B cell (primary cell): Measurements from ENCODE around the gene TWF2. TPM values are rescaled to one million over a fixed set of nuclear protein-coding genes. Genes with fewer than 3 reads are reported as not detected.

ENCODE experiments used
- ATAC-seq: fragments of 200-7000 bp; cut with Tn5 transposase; one replicate; pipeline ENCODE4 v1.10.0; 2021; ENCODE audit warnings: low read depth, mild to moderate bottlenecking, moderate number of reproducible peaks, moderate library complexity
- CTCF ChIA-PET: fragments of 350-600 bp; sonication (Branson Sonifier 250); formaldehyde crosslinking; loops from one replicate; lab custom pipeline; 2021; ENCODE audit warnings: antibody characterized with exemption, inconsistent platforms; lab: Charles Lee
- POLR2A ChIA-PET: fragments of 350-600 bp; sonication (Branson Sonifier 250); formaldehyde crosslinking; loops from one replicate; lab custom pipeline; 2021; ENCODE audit warnings: antibody characterized with exemption; lab: Charles Lee
- DNase-seq: peaks from one replicate; pipeline ENCODE4 v3.0.0; 2013
- H2AFZ ChIP-seq: 2 replicates; pipeline ENCODE4 v1.6.1; 2012; ENCODE audit warnings: mild to moderate bottlenecking, low read depth, low read length; ENCODE audit not compliant: insufficient read depth, poor library complexity, severe bottlenecking
- H3K27ac ChIP-seq, 2 donors: 1 replicate in 1 of 2; 2 replicates in 1 of 2; pipeline ENCODE4 v1.5.1; 2012 to 2013; ENCODE audit warnings: low read length in 2 of 2, mild to moderate bottlenecking in 2 of 2, moderate library complexity in 1 of 2
- H3K27me3 ChIP-seq, 4 experiments: fragments of 200-600 bp in 1 of 4; sonication (generic) in 1 of 4; replicated peaks in 1 of 4; 1 replicate in 2 of 4; 2 replicates in 2 of 4; pipeline versions ENCODE4 v1.6.1 to v1.7.0; 2013 to 2016; ENCODE audit warnings: low read length in 3 of 4, mild to moderate bottlenecking in 2 of 4, mixed read lengths in 1 of 4, moderate library complexity in 1 of 4; ENCODE audit not compliant: insufficient read depth in 4 of 4, control insufficient read depth in 3 of 4; ENCODE audit errors: control extremely low read depth in 1 of 4
- H3K36me3 ChIP-seq, 2 experiments: replicated peaks in 1 of 2; 1 replicate in 1 of 2; 2 replicates in 1 of 2; pipeline versions ENCODE4 v1.6.1 to v1.7.1; 2013; ENCODE audit warnings: low read length in 1 of 2; ENCODE audit not compliant: insufficient read depth in 2 of 2, control insufficient read depth in 1 of 2; ENCODE audit errors: control extremely low read depth in 1 of 2, extremely low read depth in 1 of 2
- H3K4me1 ChIP-seq, 2 donors: fragments of 200-600 bp in 1 of 2; sonication (generic) in 1 of 2; 1 replicate in 1 of 2; 2 replicates in 1 of 2; pipeline versions ENCODE4 v1.5.1 to v1.6.1; 2013 to 2017; ENCODE audit warnings: low read length in 2 of 2; ENCODE audit not compliant: control insufficient read depth in 2 of 2, insufficient read depth in 2 of 2
- H3K4me2 ChIP-seq: replicated peaks from 2 replicates; pipeline ENCODE3; 2012; ENCODE audit warnings: mild to moderate bottlenecking, low read depth, low read length; ENCODE audit not compliant: poor library complexity, severe bottlenecking
- H3K4me3 ChIP-seq, 5 experiments: fragments of 200-600 bp in 1 of 5; sonication (generic) in 1 of 5; 1 replicate in 3 of 5; 2 replicates in 2 of 5; pipeline versions ENCODE4 v1.5.1 to v1.7.0; 2011 to 2016; ENCODE audit warnings: low read length in 4 of 5, mild to moderate bottlenecking in 4 of 5, low read depth in 2 of 5, control low read depth in 1 of 5, moderate library complexity in 1 of 5; ENCODE audit not compliant: insufficient read depth in 1 of 5; ENCODE audit errors: control extremely low read depth in 1 of 5, extremely low read depth in 1 of 5
- H3K79me2 ChIP-seq: fragments of 200-600 bp; sonication (generic); one replicate; pipeline ENCODE4 v1.6.0; 2016; ENCODE audit warnings: low read length; ENCODE audit not compliant: control insufficient read depth, insufficient read depth
- H3K9ac ChIP-seq: fragments of 200-600 bp; sonication (generic); 2 replicates; pipeline ENCODE4 v1.6.1; 2017; ENCODE audit warnings: mild to moderate bottlenecking, low read length, moderate library complexity
- H3K9me3 ChIP-seq, 3 donors: one replicate each; pipeline versions ENCODE4 v1.6.1 to v1.7.1; 2013; ENCODE audit warnings: low read length in 2 of 3; ENCODE audit not compliant: control insufficient read depth in 2 of 3, insufficient read depth in 1 of 3; ENCODE audit errors: control extremely low read depth in 1 of 3
- H4K20me1 ChIP-seq: 2 replicates; pipeline ENCODE4 v1.6.0; 2012; ENCODE audit warnings: mild to moderate bottlenecking, low read length; ENCODE audit not compliant: insufficient read depth, control insufficient read depth, poor library complexity, severe bottlenecking
- H3K27ac Mint-ChIP-seq: one replicate; pipeline ENCODE4 v1.8.0; 2021; ENCODE audit warnings: mixed read lengths
- H3K27me3 Mint-ChIP-seq: one replicate; pipeline ENCODE4 v1.8.0; 2021; ENCODE audit warnings: mixed read lengths
- H3K4me1 Mint-ChIP-seq: one replicate; pipeline ENCODE4 v1.8.0; 2021; ENCODE audit warnings: mixed read lengths
- H3K4me3 Mint-ChIP-seq: one replicate; pipeline ENCODE4 v1.8.0; 2021; ENCODE audit warnings: mixed read lengths
- H3K9me3 Mint-ChIP-seq: one replicate; pipeline ENCODE4 v1.8.0; 2022; ENCODE audit warnings: mixed read lengths; ENCODE audit not compliant: insufficient read depth
- EZH2 ChIP-seq: IDR thresholded peaks from 2 replicates; pipeline ENCODE4 v1.6.1; 2012; ENCODE audit warnings: borderline replicate concordance, low read depth, mild to moderate bottlenecking, moderate library complexity, low read length; ENCODE audit not compliant: insufficient read depth, poor library complexity, severe bottlenecking
- WGBS: methylation state at CpG from one replicate; pipeline ENCODE4 v1.1.5; 2013; ENCODE audit warnings: missing lambda C conversion rate; ENCODE audit not compliant: insufficient coverage; 5-methylcytosine and 5-hydroxymethylcytosine counted together
- intact Hi-C: fragments of 100-400 bp; cut with micrococcal nuclease; formaldehyde crosslinking; loops from one replicate; pipeline ENCODE4 v1.10.0; 2022
- polyA plus RNA-seq: library from polyadenylated mRNA; depleted of rRNA; stranded (reverse); fragments of >200 nt; gene quantifications from 2 replicates; pipeline ENCODE4 v1.2.3, GENCODE V29; 2012
- total RNA-seq, 2 donors: library from RNA; stranded (reverse); fragments of 120-200 nt in 1 of 2; gene quantifications; 1 replicate in 1 of 2; 2 replicates in 1 of 2; pipeline versions ENCODE4 v1.2.3 to v1.2.4, GENCODE V29; 2013 to 2022
- TF ChIP-seq, protein P1 (sequence below): fragments of 200-600 bp; IDR thresholded peaks from one replicate; pipeline ENCODE4 v1.8.0; 2022; ENCODE audit warnings: antibody characterized with exemption, mild to moderate bottlenecking

The TWF2 gene
- total and polyA plus RNA-seq, 2 donors (not counting 1 experiment from before 2014, with no cell fraction given), result 60.3 to 88.2 TPM

GRCh38 chr3:52245322-52246263, 6.6 kb upstream of the TWF2 start, which contains the start of gene PPM1M:
Gene PPM1M, plus strand, starts transcription at chr3:52245759. Its CDS starts 66 bp downstream, at chr3:52245825.
- DNase-seq (peak; percentile 71), ATAC-seq (peak; percentile 64)
- H3K9me3 Mint-ChIP-seq, result no peaks in the 10 kb centered on the region
- POLR2A ChIA-PET, result interaction anchor here (0.6 to 1.2 kb wide), 4 partner anchors 20 to 33 kb away, joined by 3 read pairs; partner anchors contain the start of genes TLR9 and WDR82
- peaks cover 55% of the 10 kb centered on the region for H3K4me1 Mint-ChIP-seq
- no peak for TF ChIP-seq EZH2
- TF ChIP-seq, protein P1, sequence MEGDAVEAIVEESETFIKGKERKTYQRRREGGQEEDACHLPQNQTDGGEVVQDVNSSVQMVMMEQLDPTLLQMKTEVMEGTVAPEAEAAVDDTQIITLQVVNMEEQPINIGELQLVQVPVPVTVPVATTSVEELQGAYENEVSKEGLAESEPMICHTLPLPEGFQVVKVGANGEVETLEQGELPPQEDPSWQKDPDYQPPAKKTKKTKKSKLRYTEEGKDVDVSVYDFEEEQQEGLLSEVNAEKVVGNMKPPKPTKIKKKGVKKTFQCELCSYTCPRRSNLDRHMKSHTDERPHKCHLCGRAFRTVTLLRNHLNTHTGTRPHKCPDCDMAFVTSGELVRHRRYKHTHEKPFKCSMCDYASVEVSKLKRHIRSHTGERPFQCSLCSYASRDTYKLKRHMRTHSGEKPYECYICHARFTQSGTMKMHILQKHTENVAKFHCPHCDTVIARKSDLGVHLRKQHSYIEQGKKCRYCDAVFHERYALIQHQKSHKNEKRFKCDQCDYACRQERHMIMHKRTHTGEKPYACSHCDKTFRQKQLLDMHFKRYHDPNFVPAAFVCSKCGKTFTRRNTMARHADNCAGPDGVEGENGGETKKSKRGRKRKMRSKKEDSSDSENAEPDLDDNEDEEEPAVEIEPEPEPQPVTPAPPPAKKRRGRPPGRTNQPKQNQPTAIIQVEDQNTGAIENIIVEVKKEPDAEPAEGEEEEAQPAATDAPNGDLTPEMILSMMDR, result no peak
- Histone ChIP-seq H2AFZ (peak within 1 kb of the TSS; percentile 83), H3K9ac (peak within 1 kb of the TSS; percentile 87), H3K79me2 (no peaks in the 10 kb centered on the region), H3K4me1 (peaks cover 36 to 42% of the 10 kb centered on the region in 2 donors), H4K20me1 (no peaks in the 10 kb centered on the region), H3K4me3 (peak within 1 kb of the TSS; percentile 36 to 85 (median 76)), H3K4me2 (peak within 1 kb of the TSS; percentile 92), H3K36me3 (peaks cover 0 to 25% of the 10 kb centered on the region in 2 experiments), H3K9me3 (no peaks in the 10 kb centered on the region), H3K27me3 (no peaks in the 10 kb centered on the region), H3K27ac (peak within 1 kb of the TSS; percentile 71 to 83)
- H3K27ac Mint-ChIP-seq, result peak within 1 kb of the TSS; percentile 96
- 2% methylated on average over 98 of the region's 98 CpGs for WGBS
- CTCF ChIA-PET, result interaction anchor here (0.7 to 18.5 kb wide), 6 partner anchors 8 to 94 kb away, joined by 3 to 237 read pairs (median 12); partner anchors contain the start of gene TLR9
- H3K4me3 Mint-ChIP-seq, result peak within 1 kb of the TSS; percentile 87
- intact Hi-C loops, result loop anchor here (1.0 kb wide), 2 partner anchors 8 to 33 kb away; partner anchors contain the start of gene WDR82
- no peaks in the 10 kb centered on the region for H3K27me3 Mint-ChIP-seq
